GM13977 (cell line): ENCODE data around the gene ALKBH1.

Experiments
- DNase-seq: peaks from one replicate; pipeline ENCODE4 v3.0.0; 2012; ENCODE audit warnings: low spot score
- in situ Hi-C: fragments of 300-500 bp; cut with MboI; formaldehyde crosslinking; loops from one replicate; pipeline ENCODE4 v1.12.0; 2022; ENCODE audit warnings: low sequenced_read_pairs, low pct_unique_long_range_greater_than_20kb, mixed read lengths, inconsistent platforms; ENCODE audit not compliant: unreplicated experiment
- TF ChIP-seq, protein P1 (sequence below): IDR thresholded peaks from 2 replicates; pipeline ENCODE4 v1.5.1; 2012; ENCODE audit warnings: mild to moderate bottlenecking, control low read depth; ENCODE audit not compliant: insufficient read depth; ENCODE audit errors: extremely low read depth, missing control alignments

Gene ALKBH1

DNA sequence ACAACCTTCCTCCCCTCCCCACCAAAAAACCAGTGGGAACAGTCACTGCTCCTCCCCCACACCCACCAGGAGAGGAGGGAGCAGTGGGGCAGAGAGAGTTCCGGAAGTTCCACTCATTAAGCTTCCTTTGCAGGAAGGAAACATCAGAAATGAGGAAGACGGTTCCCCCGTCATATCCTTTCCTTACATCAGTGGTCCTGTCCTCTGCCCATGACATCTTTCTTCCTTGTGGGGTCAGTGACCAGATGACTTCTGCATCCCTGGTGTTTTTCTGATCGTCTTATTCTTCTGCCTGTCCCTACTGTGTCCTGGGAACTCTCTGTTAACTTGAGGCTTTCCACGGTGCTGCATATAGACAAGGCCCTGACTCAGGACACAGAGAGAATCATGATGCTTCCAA lies 50.5 kb downstream of the ALKBH1 start:
- in situ Hi-C loops = loop anchor here (25.0 kb wide), 1 partner anchor 330 kb away; no protein-coding TSS in a partner anchor
- TF ChIP-seq, protein P1, sequence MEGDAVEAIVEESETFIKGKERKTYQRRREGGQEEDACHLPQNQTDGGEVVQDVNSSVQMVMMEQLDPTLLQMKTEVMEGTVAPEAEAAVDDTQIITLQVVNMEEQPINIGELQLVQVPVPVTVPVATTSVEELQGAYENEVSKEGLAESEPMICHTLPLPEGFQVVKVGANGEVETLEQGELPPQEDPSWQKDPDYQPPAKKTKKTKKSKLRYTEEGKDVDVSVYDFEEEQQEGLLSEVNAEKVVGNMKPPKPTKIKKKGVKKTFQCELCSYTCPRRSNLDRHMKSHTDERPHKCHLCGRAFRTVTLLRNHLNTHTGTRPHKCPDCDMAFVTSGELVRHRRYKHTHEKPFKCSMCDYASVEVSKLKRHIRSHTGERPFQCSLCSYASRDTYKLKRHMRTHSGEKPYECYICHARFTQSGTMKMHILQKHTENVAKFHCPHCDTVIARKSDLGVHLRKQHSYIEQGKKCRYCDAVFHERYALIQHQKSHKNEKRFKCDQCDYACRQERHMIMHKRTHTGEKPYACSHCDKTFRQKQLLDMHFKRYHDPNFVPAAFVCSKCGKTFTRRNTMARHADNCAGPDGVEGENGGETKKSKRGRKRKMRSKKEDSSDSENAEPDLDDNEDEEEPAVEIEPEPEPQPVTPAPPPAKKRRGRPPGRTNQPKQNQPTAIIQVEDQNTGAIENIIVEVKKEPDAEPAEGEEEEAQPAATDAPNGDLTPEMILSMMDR = no peak
- DNase-seq = no peak

DNA sequence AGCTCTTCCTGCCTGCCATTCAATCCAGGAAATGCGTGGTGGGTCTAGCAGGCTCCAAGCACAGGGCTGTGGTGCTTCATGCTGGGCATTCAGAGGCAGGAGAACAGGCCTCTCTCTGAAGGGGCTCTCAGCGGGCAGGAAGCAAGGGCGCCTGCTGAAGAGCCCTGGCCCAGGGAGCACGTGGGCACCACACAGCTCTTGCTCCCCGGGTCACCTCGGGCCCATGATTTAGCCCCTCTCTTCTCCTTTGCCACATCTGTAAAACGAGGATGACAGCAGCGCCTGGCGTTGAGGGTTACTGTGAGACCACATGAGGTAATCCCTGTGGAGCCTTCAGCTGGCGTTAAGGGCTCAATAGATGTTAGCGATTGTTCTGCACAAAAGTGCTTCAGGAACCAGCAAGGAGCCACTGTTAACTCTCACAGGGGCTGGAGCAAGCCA lies 53.8 kb downstream of the ALKBH1 start:
- DNase-seq = no peak
- in situ Hi-C loops = loop anchor here (25.0 kb wide), 1 partner anchor 333 kb away; no protein-coding TSS in a partner anchor
- TF ChIP-seq, protein P1 = no peak

DNA sequence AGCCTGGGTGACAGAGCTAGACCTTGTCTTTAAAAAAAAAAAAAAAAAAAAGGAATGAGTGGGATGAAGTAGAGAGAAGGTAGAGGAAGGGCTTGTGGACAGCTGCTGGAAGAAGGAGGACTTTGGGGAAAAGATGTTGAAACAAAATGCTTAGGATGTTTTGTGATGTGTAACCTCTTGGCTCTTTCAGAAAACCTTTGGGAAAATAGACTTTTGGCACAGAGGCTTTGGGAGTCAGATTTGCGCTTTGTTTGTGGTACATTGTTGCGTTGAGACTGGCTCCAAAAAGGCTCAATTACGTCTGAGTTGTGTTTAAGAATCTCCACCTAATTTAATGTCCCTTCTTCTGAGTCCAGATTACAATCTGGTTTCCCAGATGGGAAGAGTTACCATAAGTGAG lies 58.5 kb downstream of the ALKBH1 start:
- TF ChIP-seq, protein P1 = no peak
- no peak for DNase-seq
- in situ Hi-C loops = no loop called here

DNA sequence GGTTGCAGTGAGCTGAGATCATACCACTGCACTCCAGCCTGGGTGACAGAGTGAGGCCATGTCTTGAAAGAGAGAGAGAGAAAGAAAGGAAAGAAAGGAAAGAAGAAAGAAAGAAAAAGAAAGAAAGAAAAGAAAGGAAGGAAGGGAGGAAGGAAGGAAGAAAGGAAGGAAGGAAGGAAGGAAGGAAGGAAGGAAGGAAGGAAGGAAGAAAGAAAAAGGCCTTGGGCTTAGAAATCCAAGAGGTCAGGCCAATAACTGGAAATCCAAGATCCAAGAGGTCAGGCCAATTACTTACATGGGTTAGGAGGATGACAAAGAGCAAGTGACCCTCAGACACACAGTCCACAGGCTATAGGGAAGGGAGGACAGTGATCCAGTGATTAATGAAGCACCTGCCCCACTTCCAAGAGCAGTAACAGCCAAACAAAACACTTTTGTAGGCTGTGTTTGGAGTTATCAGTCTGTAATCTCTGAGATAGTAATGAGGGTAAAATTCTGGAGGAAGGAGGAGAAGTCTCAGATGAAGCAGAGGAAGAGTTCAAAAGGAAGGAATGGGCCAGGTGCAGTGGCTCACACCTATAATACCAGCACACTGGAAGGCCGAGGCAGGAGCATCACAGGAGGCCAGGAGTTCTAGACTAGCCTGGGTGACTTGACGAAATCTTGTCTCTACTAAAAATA lies 59.2 kb downstream of the ALKBH1 start:
- TF ChIP-seq, protein P1 = no peak
- in situ Hi-C loops = no loop called here

DNA sequence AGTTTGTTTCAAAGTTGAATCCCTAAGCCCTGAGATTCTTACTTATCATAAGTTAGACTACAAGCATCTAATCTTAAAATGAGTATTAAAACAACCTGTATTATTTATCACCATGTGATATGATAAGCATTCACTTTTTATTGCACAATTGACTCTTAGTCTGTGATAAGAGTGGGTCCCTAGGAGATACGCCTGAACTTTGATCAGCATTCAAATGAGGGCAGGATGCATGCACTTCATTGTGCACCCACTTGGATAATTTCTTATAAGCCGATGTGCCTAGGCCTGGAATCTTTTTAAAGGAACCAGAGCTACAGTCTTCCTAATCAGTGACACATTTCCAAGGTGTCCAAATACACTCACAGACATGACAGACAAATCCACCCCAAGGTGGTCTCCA lies 60.0 kb downstream of the ALKBH1 start:
- in situ Hi-C loops = no loop called here
- TF ChIP-seq, protein P1 = no peak
- no peak for DNase-seq

More for the DNA sequence above, 59.2 kb downstream of the ALKBH1 start:
- DNase-seq = no peak

DNA sequence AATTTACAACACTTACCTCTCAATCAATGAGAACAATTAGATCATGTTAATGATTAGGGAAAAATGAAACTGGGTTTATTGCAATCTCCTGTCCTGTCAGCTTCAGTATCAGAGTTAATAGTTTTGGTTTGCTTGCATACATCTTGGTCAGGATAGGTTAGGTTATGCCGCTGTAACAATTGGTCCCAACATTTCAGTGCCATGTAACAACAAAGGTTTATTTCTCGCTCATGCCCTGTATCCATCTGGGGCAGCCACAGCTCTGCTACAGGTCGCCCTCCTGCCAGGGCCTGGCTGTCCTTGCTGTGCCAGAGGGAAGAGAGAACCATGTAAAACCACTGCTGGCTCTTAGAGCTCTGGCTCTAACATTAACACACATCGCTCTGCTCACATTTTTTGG lies 60.9 kb downstream of the ALKBH1 start:
- in situ Hi-C loops = no loop called here
- TF ChIP-seq, protein P1 = no peak
- DNase-seq = no peak
